Right ventricle myocardium superior (tissue), 1 donor: ENCODE data around the gene FCGR2B. TPM values are rescaled to one million over a fixed set of nuclear protein-coding genes. Genes with fewer than 3 reads are reported as not detected.
A peak's percentile ranks its signal among the peaks of the same experiment; 100 is the strongest.
"Not testable (repeated sequence)": the region's sequence is repeated elsewhere in the genome, so short reads cannot be mapped to it uniquely, and the experiment has no call there.

ENCODE experiments used
- ATAC-seq: fragments of 200-7000 bp; cut with Tn5 transposase; one replicate; pipeline ENCODE4 v1.9.1; 2020; ENCODE audit warnings: mild to moderate bottlenecking; ENCODE audit not compliant: poor library complexity
- DNase-seq: peaks from one replicate; pipeline ENCODE4 v3.0.0-alpha.2; 2020
- intact Hi-C: fragments of 100-400 bp; cut with DNase I; formaldehyde crosslinking; loops from one replicate; pipeline ENCODE4 v1.11.2; 2022
- total RNA-seq: library from RNA; stranded (reverse); fragmentation: NEBNext Ultra II Directional; extraction: Animal tissue kit (Norgen Biotek cat#: 25700); gene quantifications from one replicate; pipeline ENCODE4 v1.2.1, GENCODE V29; 2021
- donor health status: DM: no; HTN: yes; CAD: no; lungs with severe emphysema.

The FCGR2B gene
- total RNA-seq, 1 donor from 2014 or later: 17.5 TPM

- ATAC-seq: peak; percentile 74
- DNase-seq, intact Hi-C loops: not testable (repeated sequence)
These were observed 20.2 kb upstream of the FCGR2B start for GRCh38 chr1:161642697-161643096.

GRCh38 chr1:161643481-161644208 is 19.3 kb upstream of the FCGR2B start:
- DNase-seq, intact Hi-C loops: not testable (repeated sequence)
- peak; percentile 68 for ATAC-seq

- intact Hi-C loops, DNase-seq, ATAC-seq: not testable (repeated sequence)
These were observed 18.1 kb upstream of the FCGR2B start for GRCh38 chr1:161644855-161645254.

GRCh38 chr1:161647507-161648360 is 15.2 kb upstream of the FCGR2B start:
- ATAC-seq: peak; percentile 58
- DNase-seq, intact Hi-C loops: not testable (repeated sequence)

GRCh38 chr1:161653541-161653940 is 9.4 kb upstream of the FCGR2B start:
- DNase-seq, intact Hi-C loops, ATAC-seq: not testable (repeated sequence)

- DNase-seq, intact Hi-C loops, ATAC-seq: not testable (repeated sequence)
These were observed 9.0 kb upstream of the FCGR2B start for GRCh38 chr1:161653971-161654370.

- DNase-seq, intact Hi-C loops: not testable (repeated sequence)
- peak; percentile 65 for ATAC-seq
These were observed 4.4 kb upstream of the FCGR2B start for GRCh38 chr1:161658524-161658923.

- DNase-seq, ATAC-seq, intact Hi-C loops: not testable (repeated sequence)
These were observed 1.2 kb upstream of the FCGR2B start for GRCh38 chr1:161661660-161662311.

GRCh38 chr1:161663569-161663968 is 626 bp downstream of the FCGR2B start:
- DNase-seq, intact Hi-C loops, ATAC-seq: not testable (repeated sequence)

- intact Hi-C loops, ATAC-seq, DNase-seq: not testable (repeated sequence)
These were observed 1.7 kb downstream of the FCGR2B start for GRCh38 chr1:161664689-161665088.

GRCh38 chr1:161671045-161672020 is 8.4 kb downstream of the FCGR2B start:
- intact Hi-C loops, ATAC-seq: not testable (repeated sequence)

GRCh38 chr1:161673437-161673836 is 10.5 kb downstream of the FCGR2B start:
- intact Hi-C loops, DNase-seq, ATAC-seq: not testable (repeated sequence)

More at GRCh38 chr1:161671045-161672020, 8.4 kb downstream of the FCGR2B start:
- DNase-seq: not testable (repeated sequence)

GRCh38 chr1:161674447-161674846 is 11.5 kb downstream of the FCGR2B start:
- DNase-seq, intact Hi-C loops, ATAC-seq: not testable (repeated sequence)

- DNase-seq: peak; percentile 22
- ATAC-seq, intact Hi-C loops: not testable (repeated sequence)
These were observed 12.0 kb downstream of the FCGR2B start for GRCh38 chr1:161674908-161675307.

GRCh38 chr1:161676441-161676840 is 13.5 kb downstream of the FCGR2B start:
- ATAC-seq: no peak
- no peak for DNase-seq
- intact Hi-C loops: no loop called here

GRCh38 chr1:161676958-161677689 is 14.2 kb downstream of the FCGR2B start:
- no peak for ATAC-seq
- intact Hi-C loops: no loop called here
- no peak for DNase-seq

- intact Hi-C loops: no loop called here
- ATAC-seq (no peak), DNase-seq (no peak)
These were observed 15.6 kb downstream of the FCGR2B start for GRCh38 chr1:161678500-161678899.
